H9 (cell line): ENCODE data around the gene FCSK. TPM values are rescaled to one million over a fixed set of nuclear protein-coding genes. Genes with fewer than 3 reads are reported as not detected.

Experiments used
- DNase-seq: peaks from one replicate; pipeline ENCODE4 v3.0.0-alpha.2; 2017
- H2AFZ ChIP-seq: one replicate; pipeline ENCODE4 v1.6.1; 2013; ENCODE audit warnings: mild to moderate bottlenecking, low read length, control low read depth, moderate library complexity
- H2AK5ac ChIP-seq: 2 replicates; pipeline ENCODE4 v1.6.1; 2013; ENCODE audit warnings: low read length, control low read depth, mixed read lengths; ENCODE audit not compliant: insufficient read length
- H2BK120ac ChIP-seq: one replicate; pipeline ENCODE4 v1.6.1; 2013; ENCODE audit warnings: low read depth, mild to moderate bottlenecking, low read length, control low read depth, inconsistent platforms; ENCODE audit not compliant: poor library complexity, severe bottlenecking
- H2BK12ac ChIP-seq: 2 replicates; pipeline ENCODE4 v1.6.1; 2013; ENCODE audit warnings: low read length, control low read depth, mixed read lengths, low read depth; ENCODE audit not compliant: insufficient read length
- H2BK15ac ChIP-seq: 2 replicates; pipeline ENCODE4 v1.6.1; 2013; ENCODE audit warnings: low read depth, low read length, control low read depth
- H2BK20ac ChIP-seq: one replicate; pipeline ENCODE4 v1.6.1; 2013; ENCODE audit warnings: low read depth, mild to moderate bottlenecking, low read length, control low read depth, inconsistent platforms; ENCODE audit not compliant: poor library complexity, severe bottlenecking
- H2BK5ac ChIP-seq: 2 replicates; pipeline ENCODE4 v1.6.1; 2013; ENCODE audit warnings: low read length, control low read depth, mixed read lengths; ENCODE audit not compliant: insufficient read length
- H3K14ac ChIP-seq: 2 replicates; pipeline ENCODE4 v1.6.1; 2013; ENCODE audit warnings: low read length, control low read depth; ENCODE audit not compliant: insufficient read depth
- H3K18ac ChIP-seq: 2 replicates; pipeline ENCODE4 v1.6.1; 2013; ENCODE audit warnings: low read depth, mild to moderate bottlenecking, mixed read lengths, low read length, control low read depth; ENCODE audit not compliant: insufficient read length
- H3K23ac ChIP-seq: 2 replicates; pipeline ENCODE4 v1.6.1; 2013; ENCODE audit warnings: low read length, control low read depth, mixed read lengths, low read depth; ENCODE audit not compliant: insufficient read length
- H3K23me2 ChIP-seq: 2 replicates; pipeline ENCODE4 v1.6.1; 2013; ENCODE audit warnings: low read depth, mild to moderate bottlenecking, mixed read lengths, low read length, control low read depth; ENCODE audit not compliant: insufficient read length, poor library complexity, severe bottlenecking
- H3K27ac ChIP-seq: 2 replicates; pipeline ENCODE4 v1.5.1; 2013; ENCODE audit warnings: low read length, control low read depth, mixed read lengths, low read depth; ENCODE audit not compliant: insufficient read length
- H3K27me3 ChIP-seq: 2 replicates; pipeline ENCODE4 v1.6.1; 2013; ENCODE audit warnings: low read length, control low read depth, inconsistent platforms; ENCODE audit not compliant: insufficient read depth
- H3K4ac ChIP-seq: 2 replicates; pipeline ENCODE4 v1.6.1; 2013; ENCODE audit warnings: low read depth, mild to moderate bottlenecking, control low read depth, inconsistent platforms, low read length, moderate library complexity
- H3K4me1 ChIP-seq: 2 replicates; pipeline ENCODE4 v1.6.1; 2013; ENCODE audit warnings: low read length, control low read depth, inconsistent platforms; ENCODE audit not compliant: insufficient read depth
- H3K4me2 ChIP-seq: 2 replicates; pipeline ENCODE4 v1.6.1; 2013; ENCODE audit warnings: low read length, control low read depth, mixed read lengths; ENCODE audit not compliant: insufficient read length, insufficient read depth
- H3K56ac ChIP-seq: 2 replicates; pipeline ENCODE4 v1.6.1; 2013; ENCODE audit warnings: low read depth, mild to moderate bottlenecking, mixed read lengths, low read length, control low read depth; ENCODE audit not compliant: insufficient read length
- H3K79me1 ChIP-seq: 2 replicates; pipeline ENCODE4 v1.6.1; 2013; ENCODE audit warnings: low read depth, mild to moderate bottlenecking, moderate library complexity, low read length, control low read depth, inconsistent platforms; ENCODE audit not compliant: insufficient read depth, poor library complexity, severe bottlenecking
- H3K79me2 ChIP-seq: 2 replicates; pipeline ENCODE4 v1.6.1; 2013; ENCODE audit warnings: low read length, control low read depth, inconsistent platforms; ENCODE audit not compliant: insufficient read depth
- H3K9ac ChIP-seq: 2 replicates; pipeline ENCODE4 v1.6.1; 2013; ENCODE audit warnings: low read length, control low read depth, mixed read lengths; ENCODE audit not compliant: insufficient read length; ENCODE audit errors: extremely low read depth
- H3K9me3 ChIP-seq: one replicate; pipeline ENCODE4 v1.6.1; 2013; ENCODE audit warnings: low read depth, low read length, inconsistent platforms; ENCODE audit not compliant: control insufficient read depth
- H3T11ph ChIP-seq: one replicate; pipeline ENCODE4 v1.6.1; 2013; ENCODE audit warnings: mild to moderate bottlenecking, low read length, control low read depth, inconsistent platforms
- H4K20me1 ChIP-seq: one replicate; pipeline ENCODE4 v1.6.1; 2013; ENCODE audit not compliant: control insufficient read depth, insufficient read length, insufficient read depth
- H4K5ac ChIP-seq: 2 replicates; pipeline ENCODE4 v1.6.1; 2013; ENCODE audit warnings: low read depth, mild to moderate bottlenecking, mixed read lengths, low read length, control low read depth; ENCODE audit not compliant: insufficient read length
- H4K8ac ChIP-seq: replicated peaks from 2 replicates; pipeline ENCODE4 v1.6.1; 2013; ENCODE audit warnings: low read length, control low read depth, mixed read lengths, low read depth; ENCODE audit not compliant: insufficient read length
- H4K91ac ChIP-seq: 2 replicates; pipeline ENCODE4 v1.6.1; 2013; ENCODE audit warnings: low read depth, mild to moderate bottlenecking, moderate library complexity, mixed read lengths, low read length, control low read depth; ENCODE audit not compliant: insufficient read length
- H3K27ac Mint-ChIP-seq, 3 experiments: 2 replicates in 2 of 3; 3 replicates in 1 of 3; pipeline ENCODE4 v1.8.0; 2020 to 2021; ENCODE audit warnings: mixed read lengths in 3 of 3, mild to moderate bottlenecking in 1 of 3, moderate library complexity in 1 of 3
- H3K27me3 Mint-ChIP-seq: 2 replicates; pipeline ENCODE4 v1.8.0; 2021; ENCODE audit warnings: low read depth, mild to moderate bottlenecking, moderate library complexity, mixed read lengths
- H3K36me3 Mint-ChIP-seq, 3 experiments: 2 replicates in 2 of 3; 3 replicates in 1 of 3; pipeline ENCODE4 v1.8.0; 2020 to 2021; ENCODE audit warnings: low read depth in 3 of 3, mixed read lengths in 3 of 3; ENCODE audit not compliant: insufficient read depth in 1 of 3
- H3K4me1 Mint-ChIP-seq, 2 experiments: 2 replicates each; pipeline ENCODE4 v1.8.0; 2020; ENCODE audit warnings: mixed read lengths in 2 of 2
- H3K4me3 Mint-ChIP-seq, 2 experiments: 2 replicates in 1 of 2; 3 replicates in 1 of 2; pipeline ENCODE4 v1.8.0; 2020 to 2021; ENCODE audit warnings: mild to moderate bottlenecking in 2 of 2, mixed read lengths in 2 of 2, moderate library complexity in 1 of 2
- H3K9me3 Mint-ChIP-seq, 2 experiments: 2 replicates in 1 of 2; 3 replicates in 1 of 2; pipeline ENCODE4 v1.8.0; 2020; ENCODE audit warnings: mild to moderate bottlenecking in 2 of 2, mixed read lengths in 2 of 2, moderate library complexity in 1 of 2
- CTCF ChIP-seq: fragments of 200-600 bp; sonication (generic); conservative IDR thresholded peaks from 3 replicates; pipeline ENCODE4 v1.8.0; 2021; ENCODE audit warnings: antibody characterized with exemption, mild to moderate bottlenecking
- WGBS: extraction: QIAGEN DNeasy Blood & Tissue Kit; methylation state at CpG from one replicate; pipeline ENCODE4 v1.1.7; 2013; ENCODE audit warnings: missing lambda C conversion rate, low lambda C conversion rate, mixed read lengths; ENCODE audit not compliant: insufficient read length; ENCODE audit errors: extremely low coverage; 5-methylcytosine and 5-hydroxymethylcytosine counted together
- total RNA-seq: library from RNA; stranded (reverse); gene quantifications from 2 replicates; pipeline ENCODE4 v1.2.1, GENCODE V29; 2021

Gene FCSK
- total RNA-seq, 1 experiment from 2014 or later = 6.5 TPM

- H2AK5ac ChIP-seq = no peak within 1 kb of the TSS
- no peak within 1 kb of the TSS for H3K4ac ChIP-seq
- H2BK12ac ChIP-seq = no peak within 1 kb of the TSS
- H2BK15ac ChIP-seq = no peak within 1 kb of the TSS
- H4K8ac ChIP-seq = no peak within 1 kb of the TSS
- no peak within 1 kb of the TSS for H3K27ac ChIP-seq
- H3K79me1 ChIP-seq = no peaks in the 10 kb centered on the region
- no peak within 1 kb of the TSS for H2BK20ac ChIP-seq
- H3K23me2 ChIP-seq = peaks cover 11% of the 10 kb centered on the region
- peaks cover 3 to 9% (median 3%) of the 10 kb centered on the region in 3 experiments; a peak in 4 of 7 replicates for H3K36me3 Mint-ChIP-seq
- H3K14ac ChIP-seq = peak within 1 kb of the TSS; percentile 51
- peaks cover 0 to 2% of the 10 kb centered on the region in 2 experiments; a peak in 1 of 5 replicates for H3K9me3 Mint-ChIP-seq
- H4K20me1 ChIP-seq = no peaks in the 10 kb centered on the region
- peaks cover 10% of the 10 kb centered on the region; the same call in 1 of the 2 replicates for H3K79me2 ChIP-seq
- no peaks in the 10 kb centered on the region for H3K27me3 ChIP-seq
- peaks cover 7% of the 10 kb centered on the region for H3K4me1 ChIP-seq
- no peak within 1 kb of the TSS for H2AFZ ChIP-seq
- peak within 1 kb of the TSS; percentile 79 to 95 (median 89) for H3K27ac Mint-ChIP-seq
- no peak within 1 kb of the TSS for H4K91ac ChIP-seq
- no peak within 1 kb of the TSS for H2BK5ac ChIP-seq
- H3K56ac ChIP-seq = no peak within 1 kb of the TSS
- peak within 1 kb of the TSS; percentile 50 for H3K9ac ChIP-seq
- no peaks in the 10 kb centered on the region for H3K9me3 ChIP-seq
- H3K4me1 Mint-ChIP-seq = peaks cover 31 to 33% of the 10 kb centered on the region in 2 experiments
- no peak within 1 kb of the TSS for H3K23ac ChIP-seq
- no peaks in the 10 kb centered on the region; the same call in 1 of the 2 replicates for H3K27me3 Mint-ChIP-seq
- H3K4me3 Mint-ChIP-seq = peak within 1 kb of the TSS; percentile 94 to 96
- no peak within 1 kb of the TSS for H2BK120ac ChIP-seq
- peak; percentile 97 for DNase-seq
- H4K5ac ChIP-seq = no peak within 1 kb of the TSS
- peak within 1 kb of the TSS; percentile 54 for H3K18ac ChIP-seq
- H3K4me2 ChIP-seq = peak within 1 kb of the TSS; percentile 91
- no peak for TF ChIP-seq CTCF
- H3T11ph ChIP-seq = no peak within 1 kb of the TSS
- WGBS = no CpG with 5 or more reads among the region's 86 CpGs
Measured at GRCh38 chr16:70438969-70439862, 15.2 kb upstream of the FCSK start, which contains the start of gene ST3GAL2. TSS of gene ST3GAL2 (minus strand) at chr16:70439100. CDS start at chr16:70398530, 40,570 bp downstream.
